Measurements from ENCODE around the gene ARHGAP22. TPM values are rescaled to one million over a fixed set of nuclear protein-coding genes. Genes with fewer than 3 reads are reported as not detected.

ARHGAP22 gene
- total RNA-seq, 1 experiment from 2014 or later: 9.9 TPM

GRCh38 chr10:48489099-48489498 is 115.8 kb downstream of the ARHGAP22 start:
- POLR2A ChIA-PET: no interaction called here
- CTCF ChIA-PET: no interaction called here
- H3K9me2 ChIP-seq (ENCODE audit: insufficient read depth): no peaks in the 10 kb centered on the region

More at GRCh38 chr10:48489099-48489498, 115.8 kb downstream of the ARHGAP22 start:
- no peaks in the 10 kb centered on the region for H3K79me2 ChIP-seq (ENCODE audit: insufficient read depth, low read length)
- RAD21 ChIA-PET (ENCODE audit: low non-redundant PET in 1 of 2, low total read pairs in 2 of 2, uncharacterized antibody in 2 of 2, unreplicated experiment in 2 of 2): no interaction called here
- DNase-seq (ENCODE audit: low read depth, low spot score) (no peak), ATAC-seq (no peak)
- no peaks in the 10 kb centered on the region for H4K20me1 ChIP-seq (ENCODE audit: insufficient read depth)
- no peaks in the 10 kb centered on the region; a peak in 1 of 4 replicates for H3K36me3 ChIP-seq (ENCODE audit: control insufficient read depth in 1 of 2, insufficient read depth in 2 of 2, low read length in 2 of 2)
- H3K27me3 ChIP-seq (ENCODE audit: insufficient read depth, low read length): no peaks in the 10 kb centered on the region
- BruUV-seq (replicated peaks): no TSS peak
- H3K4me1 ChIP-seq (ENCODE audit: control insufficient read depth in 1 of 2, insufficient read depth in 2 of 2, low read length in 2 of 2): no peaks in the 10 kb centered on the region; a peak in 1 of 4 replicates
- H2AFZ ChIP-seq (ENCODE audit: low read depth, low read length, poor library complexity, severe bottlenecking): no peak overlapping the region
- no peaks in the 10 kb centered on the region for H3K9me3 ChIP-seq (ENCODE audit: control insufficient read depth in 1 of 2, insufficient read depth in 1 of 2, low read depth in 1 of 2, low read length in 2 of 2)
- H3K9ac ChIP-seq (ENCODE audit: low read length): no peak overlapping the region
- intact Hi-C loops (cut with micrococcal nuclease): no loop called here
- no peak overlapping the region for H3K27ac ChIP-seq (ENCODE audit: low read depth, low read length)
- H3K4me3 ChIP-seq (replicated peaks in 1 of 2; ENCODE audit: low read depth in 1 of 2, low read length in 2 of 2): no peak overlapping the region
- TF ChIP-seq EGR1 (IDR thresholded peaks at IDR 0.05; ENCODE audit: low read depth): no peak
- TF ChIP-seq ELF1 (IDR thresholded peaks at IDR 0.05; ENCODE audit: borderline replicate concordance, low read depth): no peak
- TF ChIP-seq CTCF (IDR thresholded peaks at IDR 0.05 in 2 of 3, conservative IDR thresholded peaks at IDR 0.05 in 1 of 3; ENCODE audit: borderline replicate concordance in 1 of 3, insufficient read depth in 1 of 3, low read depth in 2 of 3, low read length in 2 of 3): no peak
- TF ChIP-seq SP1 (IDR thresholded peaks at IDR 0.05; ENCODE audit: low read depth): no peak
- TF ChIP-seq ZBTB33 (IDR thresholded peaks at IDR 0.05; ENCODE audit: extremely low read depth, insufficient replicate concordance, low read length): no peak
- no peak for TF ChIP-seq ATF3 (IDR thresholded peaks at IDR 0.05)
- no peak for TF ChIP-seq RAD21 (IDR thresholded peaks at IDR 0.05; ENCODE audit: low read depth)
- no peak for TF ChIP-seq CBX3 (IDR thresholded peaks at IDR 0.05; ENCODE audit: low read depth)
- no peak for TF ChIP-seq EZH2 (IDR thresholded peaks at IDR 0.05)
- no peak for TF ChIP-seq POLR2A (IDR thresholded peaks at IDR 0.05; ENCODE audit: borderline replicate concordance, extremely low read depth, insufficient read depth, insufficient read length)
- no peak for TF ChIP-seq SRF (IDR thresholded peaks at IDR 0.05; ENCODE audit: low read depth)
- no peak overlapping the region for H3K4me2 ChIP-seq (ENCODE audit: low read length)

Measured in HCT116 (cell line).